Measurements from ENCODE around the gene BORCS6. TPM values are rescaled to one million over a fixed set of nuclear protein-coding genes. Genes with fewer than 3 reads are reported as not detected.

The BORCS6 gene
- total RNA-seq, 3 donors from 2014 or later (not counting 1 experiment from before 2014, with no cell fraction given) = 10.2 to 15.6 (median 11.6) TPM

- intact Hi-C loops (cut with micrococcal nuclease) = no loop called here
- H3K4me1 Mint-ChIP-seq = peaks cover 0 to 16% of the 10 kb centered on the region in 2 donors
- Histone ChIP-seq H3K9me3 (ENCODE audit: control insufficient read depth, insufficient read depth, low read length) (no peaks in the 10 kb centered on the region), H3K27ac (ENCODE audit: low read length) (no peak overlapping the region), H3K27me3 (ENCODE audit: control insufficient read depth, insufficient read depth, low read length) (no peaks in the 10 kb centered on the region), H3K4me3 (ENCODE audit: low read length) (no peak overlapping the region), H3K4me1 (ENCODE audit: control insufficient read depth, insufficient read depth, low read length) (peaks cover 28% of the 10 kb centered on the region), H3K36me3 (ENCODE audit: control insufficient read depth, insufficient read depth, low read length) (peaks cover 48% of the 10 kb centered on the region)
- H3K27me3 Mint-ChIP-seq (ENCODE audit: low read depth in 2 of 2) = no peaks in the 10 kb centered on the region
- ATAC-seq (no peak), DNase-seq (peak in 1 of 2 donors; percentile 24)
- no peaks in the 10 kb centered on the region for H3K36me3 Mint-ChIP-seq
- H3K9me3 Mint-ChIP-seq = no peaks in the 10 kb centered on the region
- no peak overlapping the region for H3K27ac Mint-ChIP-seq
- TF ChIP-seq CTCF (IDR thresholded peaks at IDR 0.05) = no peak
- WGBS (ENCODE audit: insufficient coverage) = 94% methylated on average over 11 of the region's 11 CpGs
- H3K4me3 Mint-ChIP-seq = peak overlapping the region; percentile 74
These were observed 48.2 kb downstream of the BORCS6 start for GRCh38 chr17:8141741-8142140.

GRCh38 chr17:8141045-8141444 lies 48.9 kb downstream of the BORCS6 start:
- Histone ChIP-seq H3K4me1 (ENCODE audit: control insufficient read depth, insufficient read depth, low read length) (peaks cover 28% of the 10 kb centered on the region), H3K36me3 (ENCODE audit: control insufficient read depth, insufficient read depth, low read length) (peaks cover 41% of the 10 kb centered on the region), H3K4me3 (ENCODE audit: low read length) (no peak overlapping the region), H3K27ac (ENCODE audit: low read length) (no peak overlapping the region), H3K27me3 (ENCODE audit: control insufficient read depth, insufficient read depth, low read length) (no peaks in the 10 kb centered on the region), H3K9me3 (ENCODE audit: control insufficient read depth, insufficient read depth, low read length) (no peaks in the 10 kb centered on the region)
- Mint-ChIP-seq H3K27ac (no peak overlapping the region), H3K4me3 (peak overlapping the region; percentile 74), H3K36me3 (no peaks in the 10 kb centered on the region), H3K9me3 (no peaks in the 10 kb centered on the region), H3K27me3 (ENCODE audit: low read depth in 2 of 2) (no peaks in the 10 kb centered on the region), H3K4me1 (peaks cover 0 to 9% of the 10 kb centered on the region in 2 donors)
- intact Hi-C loops (cut with micrococcal nuclease) = no loop called here
- DNase-seq (peak; percentile 20 to 28), ATAC-seq (no peak)
- no peak for TF ChIP-seq CTCF (IDR thresholded peaks at IDR 0.05)
- 97% methylated on average over 7 of the region's 7 CpGs for WGBS (ENCODE audit: insufficient coverage)

GRCh38 chr17:8140065-8141029 lies 49.6 kb downstream of the BORCS6 start:
- peaks cover 0 to 7% of the 10 kb centered on the region in 2 donors for H3K4me1 Mint-ChIP-seq
- Histone ChIP-seq H3K4me3 (ENCODE audit: low read length) (no peak overlapping the region), H3K36me3 (ENCODE audit: control insufficient read depth, insufficient read depth, low read length) (peaks cover 34% of the 10 kb centered on the region), H3K27me3 (ENCODE audit: control insufficient read depth, insufficient read depth, low read length) (no peaks in the 10 kb centered on the region), H3K4me1 (ENCODE audit: control insufficient read depth, insufficient read depth, low read length) (peaks cover 28% of the 10 kb centered on the region), H3K27ac (ENCODE audit: low read length) (no peak overlapping the region), H3K9me3 (ENCODE audit: control insufficient read depth, insufficient read depth, low read length) (no peaks in the 10 kb centered on the region)
- no peak overlapping the region for H3K27ac Mint-ChIP-seq
- H3K27me3 Mint-ChIP-seq (ENCODE audit: low read depth in 2 of 2) = no peaks in the 10 kb centered on the region
- no peaks in the 10 kb centered on the region for H3K9me3 Mint-ChIP-seq
- H3K4me3 Mint-ChIP-seq = peak overlapping the region; percentile 74
- TF ChIP-seq CTCF (IDR thresholded peaks at IDR 0.05) = no peak
- no peaks in the 10 kb centered on the region for H3K36me3 Mint-ChIP-seq
- intact Hi-C loops (cut with micrococcal nuclease) = no loop called here
- no peak for ATAC-seq
- WGBS (ENCODE audit: insufficient coverage) = 96% methylated on average over 15 of the region's 18 CpGs
- DNase-seq = peak; percentile 20 to 41

Measured in natural killer cell (primary cell).